HepG2 (cell line): ENCODE measurements around the gene PRKCE. TPM values are rescaled to one million over a fixed set of nuclear protein-coding genes. Genes with fewer than 3 reads are reported as not detected.

Experiments
- ATAC-seq: fragments of 200-7000 bp; cut with Tn5 transposase; 3 replicates; pipeline ENCODE4 v1.9.1; 2020; ENCODE audit warnings: mild to moderate bottlenecking, moderate library complexity
- BruUV-seq: library from RNA; stranded (reverse); fragments of 400-500 nt; replicated peaks from 2 replicates; lab custom pipeline; 2021; lab: Mats Ljungman, UMichigan
- CTCF ChIA-PET: fragments of 300-600 bp; formaldehyde crosslinking; extraction: SDS; loops from one replicate; lab custom pipeline; 2021; ENCODE audit warnings: low total read pairs, inconsistent platforms, low intra/inter-chr PET ratio; lab: Yijun Ruan, JAX
- POLR2A ChIA-PET: fragments of 350-600 bp; sonication (Branson Sonifier 250); formaldehyde crosslinking; loops from one replicate; lab custom pipeline; 2020; ENCODE audit warnings: antibody characterized with exemption, inconsistent platforms; lab: Yijun Ruan, JAX
- DNase-seq: peaks from one replicate; pipeline ENCODE4 v3.0.0-alpha.2; 2015; ENCODE audit warnings: low spot score
- FAIRE-seq: peaks from 3 replicates; lab custom pipeline; 2011; peaks lifted over from hg19 to GRCh38; lab: Jason Lieb, UNC
- H2AFZ ChIP-seq: one replicate; pipeline ENCODE4 v1.6.1; 2011; ENCODE audit warnings: low read length, inconsistent platforms
- H3K27ac ChIP-seq: fragments of 300-600 bp; 3 replicates; pipeline ENCODE4 v1.8.0; 2011; ENCODE audit warnings: mixed run types, mild to moderate bottlenecking, mixed read lengths, low read length, inconsistent platforms; ENCODE audit not compliant: insufficient read depth; ENCODE audit errors: extremely low read length
- H3K27me3 ChIP-seq, 2 experiments: fragments of 200-600 bp in 1 of 2; 2 replicates in 1 of 2; 3 replicates in 1 of 2; pipeline versions ENCODE4 v1.6.0 to v1.8.0; 2011; ENCODE audit warnings: low read length in 2 of 2, mild to moderate bottlenecking in 2 of 2, moderate library complexity in 2 of 2, inconsistent platforms in 1 of 2; ENCODE audit not compliant: insufficient read depth in 2 of 2, control insufficient read depth in 1 of 2
- H3K36me3 ChIP-seq, 2 experiments: fragments of 200-600 bp in 1 of 2; replicated peaks in 1 of 2; 2 replicates in 1 of 2; 3 replicates in 1 of 2; pipeline versions ENCODE4 v1.5.1 to v1.8.0; 2011; ENCODE audit warnings: low read length in 2 of 2, inconsistent platforms in 1 of 2; ENCODE audit not compliant: insufficient read depth in 2 of 2, control insufficient read depth in 1 of 2
- H3K4me1 ChIP-seq: 2 replicates; pipeline ENCODE4 v1.5.1; 2012; ENCODE audit warnings: low read length, inconsistent platforms; ENCODE audit not compliant: insufficient read depth
- H3K4me2 ChIP-seq: 2 replicates; pipeline ENCODE4 v1.6.0; 2011; ENCODE audit warnings: low read depth, low read length, inconsistent platforms
- H3K4me3 ChIP-seq, 3 experiments: fragments of 200-600 bp in 1 of 3; sonication (generic), shearing (Covaris generic) in 1 of 3; replicated peaks in 1 of 3; 2 replicates each; pipeline ENCODE4 v1.5.1; 2011 to 2016; ENCODE audit warnings: low read length in 3 of 3, inconsistent platforms in 2 of 3, low read depth in 2 of 3, mild to moderate bottlenecking in 2 of 3, control low read depth in 1 of 3, mixed read lengths in 1 of 3; ENCODE audit not compliant: insufficient read depth in 1 of 3
- H3K79me2 ChIP-seq: one replicate; pipeline ENCODE4 v1.6.1; 2011; ENCODE audit warnings: low read length, inconsistent platforms; ENCODE audit not compliant: insufficient read depth
- H3K9ac ChIP-seq: 2 replicates; pipeline ENCODE4 v1.6.0; 2011; ENCODE audit warnings: mild to moderate bottlenecking, low read depth, low read length, inconsistent platforms; ENCODE audit not compliant: insufficient read depth
- H3K9me3 ChIP-seq: 2 replicates; pipeline ENCODE4 v1.5.1; 2012; ENCODE audit warnings: mild to moderate bottlenecking, low read length
- H4K20me1 ChIP-seq: 2 replicates; pipeline ENCODE4 v1.6.0; 2011; ENCODE audit warnings: inconsistent platforms, mild to moderate bottlenecking, low read length, moderate library complexity; ENCODE audit not compliant: insufficient read depth
- CENPX ChIP-seq: sonication (generic); formaldehyde crosslinking; IDR thresholded peaks from 2 replicates; pipeline ENCODE4 v1.9.0; 2021; ENCODE audit warnings: mild to moderate bottlenecking, missing genetic modification reagents, moderate library complexity
- GRHL1 ChIP-seq: sonication (generic); formaldehyde crosslinking; conservative IDR thresholded peaks from 2 replicates; pipeline ENCODE4 v1.8.0; 2022; ENCODE audit warnings: missing genetic modification reagents
- JDP2 ChIP-seq: sonication (generic); formaldehyde crosslinking; IDR thresholded peaks from 2 replicates; pipeline ENCODE4 v1.8.1; 2022; ENCODE audit warnings: missing genetic modification reagents, borderline replicate concordance
- KDM4B ChIP-seq: sonication (generic); formaldehyde crosslinking; IDR thresholded peaks from 2 replicates; pipeline ENCODE4 v1.4.0; 2020; ENCODE audit warnings: missing genetic modification reagents
- KDM5A ChIP-seq: fragments of 200-600 bp; sonication (generic); IDR thresholded peaks from 2 replicates; pipeline ENCODE4 v1.7.0; 2018; ENCODE audit warnings: antibody characterized with exemption, mild to moderate bottlenecking, low read length, borderline replicate concordance
- MXD3 ChIP-seq: IDR thresholded peaks from 2 replicates; pipeline ENCODE4 v1.6.1; 2016; ENCODE audit warnings: mild to moderate bottlenecking, missing biosample characterization, missing genetic modification reagents
- SP5 ChIP-seq: IDR thresholded peaks from 2 replicates; pipeline ENCODE4 v1.6.1; 2016; ENCODE audit warnings: low read depth, borderline replicate concordance
- ZFAT ChIP-seq: sonication (generic); formaldehyde crosslinking; conservative IDR thresholded peaks from 2 replicates; pipeline ENCODE4 v1.8.1; 2023; ENCODE audit warnings: missing genetic modification reagents, inconsistent platforms
- ZFP37 ChIP-seq: sonication (generic); formaldehyde crosslinking; IDR thresholded peaks from 2 replicates; pipeline ENCODE4 v1.4.0; 2020; ENCODE audit warnings: missing genetic modification reagents, borderline replicate concordance
- ZNF616 ChIP-seq: sonication (generic); formaldehyde crosslinking; IDR thresholded peaks from 2 replicates; pipeline ENCODE4 v1.5.0; 2020; ENCODE audit warnings: low read depth, mild to moderate bottlenecking, missing genetic modification reagents
- ZNF670 ChIP-seq: sonication (generic); formaldehyde crosslinking; IDR thresholded peaks from 2 replicates; pipeline ENCODE4 v1.8.0; 2022; ENCODE audit warnings: mild to moderate bottlenecking, missing genetic modification reagents, borderline replicate concordance
- ZNF776 ChIP-seq: sonication (generic); formaldehyde crosslinking; IDR thresholded peaks from 2 replicates; pipeline ENCODE4 v1.4.0; 2020; ENCODE audit warnings: mild to moderate bottlenecking, missing genetic modification reagents
- ZNF816 ChIP-seq: sonication (generic); formaldehyde crosslinking; IDR thresholded peaks from 2 replicates; pipeline ENCODE4 v1.8.0; 2022; ENCODE audit warnings: missing genetic modification reagents, mild to moderate bottlenecking, borderline replicate concordance
- ZNF850 ChIP-seq: sonication (generic); formaldehyde crosslinking; conservative IDR thresholded peaks from 2 replicates; pipeline ENCODE4 v1.9.0; 2021; ENCODE audit warnings: mild to moderate bottlenecking, missing genetic modification reagents
- WGBS: methylation state at CpG from one replicate; pipeline ENCODE4 v1.1.6; 2017; ENCODE audit warnings: low lambda C conversion rate; 5-methylcytosine and 5-hydroxymethylcytosine counted together
- in situ Hi-C: cut with HindIII; loops from 2 replicates; pipeline ENCODE4 v1.10.0; 2017; ENCODE audit warnings: low pct_unique_long_range_greater_than_20kb; ENCODE audit not compliant: extremely low pct_ligation_motif_present
- intact Hi-C: fragments of 100-400 bp; cut with micrococcal nuclease; formaldehyde crosslinking; loops from one replicate; pipeline ENCODE4 v1.10.0; 2022; ENCODE audit not compliant: unreplicated experiment
- polyA plus RNA-seq, 8 experiments: library from polyadenylated mRNA; depleted of rRNA in 3 of 8; stranded (reverse) in 7 of 8; unstranded in 1 of 8; fragments of >200 nt; fragmentation: Illumina TruSeq in 4 of 8; extraction: Trizol in 4 of 8; gene quantifications; 2 replicates each; pipeline versions ENCODE4 v1.2.1 to v1.2.3, GENCODE V29; 2011 to 2016; ENCODE audit warnings: low read depth in 4 of 8, missing spikeins in 1 of 8, mixed read lengths in 1 of 8; ENCODE audit not compliant: insufficient read depth in 1 of 8
- total RNA-seq, 5 experiments: library from RNA; depleted of rRNA; stranded (reverse); fragments of >200 nt; fragmentation: Illumina TruSeq; extraction: Trizol; gene quantifications; 2 replicates each; pipeline ENCODE4 v1.2.3, GENCODE V29; 2016; ENCODE audit warnings: low read depth in 1 of 5

The PRKCE gene
- total and polyA plus RNA-seq, 2 of the 13 experiments (the other 11 are each of a cell fraction or from before 2014, with no cell fraction given) = 1.0 to 3.9 TPM

- no peaks in the 10 kb centered on the region for H4K20me1 ChIP-seq
- H3K4me3 ChIP-seq = no peak overlapping the region
- no peak overlapping the region for H2AFZ ChIP-seq
- peaks cover 2% of the 10 kb centered on the region; the same call in 1 of the 2 replicates for H3K4me1 ChIP-seq
- in situ Hi-C loops = no loop called here
- ChIA-PET CTCF (no interaction called here), POLR2A (no interaction called here)
- ATAC-seq (no peak), FAIRE-seq (no peak), DNase-seq (no peak)
- no peaks in the 10 kb centered on the region for H3K79me2 ChIP-seq
- no TSS peak for BruUV-seq
- 68% methylated on average over 4 of the region's 4 CpGs for whole genome bisulfite sequencing
- no peaks in the 10 kb centered on the region for H3K36me3 ChIP-seq
- intact Hi-C loops = no loop called here
- H3K9me3 ChIP-seq = peaks cover 10% of the 10 kb centered on the region; the same call in 1 of the 2 replicates
- H3K27ac ChIP-seq = no peak overlapping the region
- no peak overlapping the region for H3K9ac ChIP-seq
- H3K27me3 ChIP-seq = peaks cover 0 to 6% of the 10 kb centered on the region in 2 experiments; a peak in 1 of 5 replicates
- H3K4me2 ChIP-seq = no peak overlapping the region
- no peak for TF ChIP-seq GRHL1 (CRISPR knock-in tag)
- TF ChIP-seq ZNF776 (CRISPR knock-in tag) = no peak
- TF ChIP-seq MXD3 (CRISPR knock-in tag) = no peak
- no peak for TF ChIP-seq ZFP37 (CRISPR knock-in tag)
- no peak for TF ChIP-seq ZFAT (CRISPR knock-in tag)
- TF ChIP-seq KDM5A = no peak
- TF ChIP-seq JDP2 (CRISPR knock-in tag) = no peak
- TF ChIP-seq SP5 = no peak
- no peak for TF ChIP-seq ZNF850 (CRISPR knock-in tag)
- TF ChIP-seq KDM4B (CRISPR knock-in tag) = no peak
- TF ChIP-seq CENPX (CRISPR knock-in tag) = no peak
- TF ChIP-seq ZNF816 (CRISPR knock-in tag) = no peak
- TF ChIP-seq ZNF670 (CRISPR knock-in tag) = no peak
- TF ChIP-seq ZNF616 (CRISPR knock-in tag) = no peak
Observed at GRCh38 chr2:46207591-46207990, 556.1 kb downstream of the PRKCE start.
